Tibial artery (tissue), 4 donors: ENCODE data around the gene DEPDC1B.
"Not testable (repeated sequence)": the region's sequence is repeated elsewhere in the genome, so short reads cannot be mapped to it uniquely, and the experiment has no call there.

Source experiments
- DNase-seq, 2 donors: peaks; one replicate each; pipeline ENCODE4 v3.0.0-alpha.2; 2019
- H3K27ac ChIP-seq, 2 donors: fragments of 200-600 bp; sonication (generic) in 1 of 2; 1 replicate in 1 of 2; 2 replicates in 1 of 2; pipeline ENCODE4 v1.5.1; 2018 to 2019; ENCODE audit warnings: mild to moderate bottlenecking in 1 of 2
- H3K27me3 ChIP-seq, 2 donors: fragments of 200-600 bp; sonication (generic) in 1 of 2; one replicate each; pipeline versions ENCODE4 v1.5.1 to v1.6.0; 2016 to 2019
- H3K36me3 ChIP-seq, 3 donors: fragments of 200-600 bp; sonication (generic) in 2 of 3; one replicate each; pipeline ENCODE4 v1.5.1; 2016 to 2019; ENCODE audit warnings: mild to moderate bottlenecking in 2 of 3
- H3K4me1 ChIP-seq, 4 donors: fragments of 200-600 bp; sonication (generic) in 2 of 4; 1 replicate in 3 of 4; 2 replicates in 1 of 4; pipeline ENCODE4 v1.5.1; 2016 to 2019
- H3K4me3 ChIP-seq, 2 donors: fragments of 200-600 bp; sonication (generic) in 1 of 2; 1 replicate in 1 of 2; 2 replicates in 1 of 2; pipeline ENCODE4 v1.5.1; 2018 to 2019; ENCODE audit warnings: mild to moderate bottlenecking in 2 of 2
- H3K9me3 ChIP-seq, 3 donors: fragments of 200-600 bp; sonication (generic) in 1 of 3; one replicate each; pipeline ENCODE4 v1.5.1; 2016 to 2019
- CTCF ChIP-seq, 2 experiments: fragments of 200-600 bp in 1 of 2; fragments of 450-650 bp in 1 of 2; IDR thresholded peaks; one replicate each; pipeline ENCODE4 v1.5.1; 2017 to 2019; ENCODE audit warnings: antibody characterized with exemption in 2 of 2, mild to moderate bottlenecking in 1 of 2, moderate library complexity in 1 of 2
- intact Hi-C: fragments of 100-400 bp; cut with DNase I; formaldehyde crosslinking; loops from one replicate; pipeline ENCODE4 v1.15.0; 2023; ENCODE audit warnings: low total_unique reads

The DEPDC1B gene

GRCh38 chr5:60688980-60689379 is 11.0 kb downstream of the DEPDC1B start:
- intact Hi-C loops, result no loop called here
- no peak for TF ChIP-seq CTCF (IDR thresholded peaks at IDR 0.05)
- Histone ChIP-seq H3K36me3 (no peaks in the 10 kb centered on the region), H3K9me3 (no peaks in the 10 kb centered on the region), H3K4me1 (no peaks in the 10 kb centered on the region), H3K27ac (no peak overlapping the region), H3K27me3 (no peaks in the 10 kb centered on the region), H3K4me3 (no peak overlapping the region)
- DNase-seq, result no peak

GRCh38 chr5:60687927-60688720 is 11.8 kb downstream of the DEPDC1B start:
- Histone ChIP-seq H3K27ac (no peak overlapping the region), H3K36me3 (no peaks in the 10 kb centered on the region), H3K4me1 (no peaks in the 10 kb centered on the region), H3K4me3 (no peak overlapping the region), H3K9me3 (no peaks in the 10 kb centered on the region), H3K27me3 (no peaks in the 10 kb centered on the region)
- TF ChIP-seq CTCF (IDR thresholded peaks at IDR 0.05), result no peak
- no peak for DNase-seq
- intact Hi-C loops, result no loop called here

GRCh38 chr5:60686157-60686556 is 13.8 kb downstream of the DEPDC1B start:
- no peak for DNase-seq
- TF ChIP-seq CTCF (IDR thresholded peaks at IDR 0.05), result no peak
- intact Hi-C loops, result no loop called here

GRCh38 chr5:60685700-60686099 is 14.3 kb downstream of the DEPDC1B start:
- TF ChIP-seq CTCF (IDR thresholded peaks at IDR 0.05), result no peak
- DNase-seq, result no peak

More at GRCh38 chr5:60686157-60686556, 13.8 kb downstream of the DEPDC1B start:
- no peak overlapping the region for H3K27ac ChIP-seq
- no peak overlapping the region for H3K4me3 ChIP-seq
- no peaks in the 10 kb centered on the region for H3K9me3 ChIP-seq
- H3K27me3 ChIP-seq, result no peaks in the 10 kb centered on the region
- no peaks in the 10 kb centered on the region for H3K36me3 ChIP-seq
- H3K4me1 ChIP-seq, result no peaks in the 10 kb centered on the region

GRCh38 chr5:60685028-60685427 is 14.9 kb downstream of the DEPDC1B start:
- Histone ChIP-seq H3K27me3 (no peaks in the 10 kb centered on the region), H3K9me3 (no peaks in the 10 kb centered on the region), H3K4me1 (no peaks in the 10 kb centered on the region), H3K27ac (no peak overlapping the region), H3K36me3 (no peaks in the 10 kb centered on the region), H3K4me3 (no peak overlapping the region)
- TF ChIP-seq CTCF (IDR thresholded peaks at IDR 0.05), result no peak
- intact Hi-C loops, result no loop called here
- DNase-seq, result no peak

More at GRCh38 chr5:60685700-60686099, 14.3 kb downstream of the DEPDC1B start:
- H3K27ac ChIP-seq, result no peak overlapping the region
- H3K4me3 ChIP-seq, result no peak overlapping the region
- H3K4me1 ChIP-seq, result no peaks in the 10 kb centered on the region
- H3K9me3 ChIP-seq, result no peaks in the 10 kb centered on the region
- H3K27me3 ChIP-seq, result no peaks in the 10 kb centered on the region
- intact Hi-C loops, result no loop called here
- no peaks in the 10 kb centered on the region for H3K36me3 ChIP-seq

- H3K4me3 ChIP-seq, intact Hi-C loops, H3K9me3 ChIP-seq, DNase-seq, H3K4me1 ChIP-seq, H3K36me3 ChIP-seq, H3K27ac ChIP-seq, H3K27me3 ChIP-seq: not testable (repeated sequence)
Observed at GRCh38 chr5:60682007-60682406, 18.0 kb downstream of the DEPDC1B start.
